HG03558 (cell line): ENCODE measurements around the gene LEMD1.
"Not testable (repeated sequence)": the region's sequence is repeated elsewhere in the genome, so short reads cannot be mapped to it uniquely, and the experiment has no call there.

Experiments used
- ATAC-seq: cut with Tn5 transposase; IDR thresholded peaks from one replicate; pipeline ENCODE4 v1.9.1; 2021; ENCODE audit warnings: moderate number of reproducible peaks; ENCODE audit not compliant: unreplicated experiment; ENCODE audit errors: extremely low read depth

LEMD1 gene

GRCh38 chr1:205447457-205448341, 25.8 kb upstream of the LEMD1 start:
- ATAC-seq: no peak

GRCh38 chr1:205446828-205447227, 25.0 kb upstream of the LEMD1 start:
- ATAC-seq: no peak

GRCh38 chr1:205445646-205445935, 23.7 kb upstream of the LEMD1 start:
- no peak for ATAC-seq

GRCh38 chr1:205444931-205445645, 23.2 kb upstream of the LEMD1 start:
- ATAC-seq: no peak

GRCh38 chr1:205444300-205444930, 22.6 kb upstream of the LEMD1 start:
- no peak for ATAC-seq

- ATAC-seq: no peak
Measured at GRCh38 chr1:205443585-205444299, 21.9 kb upstream of the LEMD1 start.

- no peak for ATAC-seq
Measured at GRCh38 chr1:205442051-205442725, 20.3 kb upstream of the LEMD1 start.

GRCh38 chr1:205441716-205442050, 19.8 kb upstream of the LEMD1 start:
- ATAC-seq: no peak

GRCh38 chr1:205441318-205441633, 19.4 kb upstream of the LEMD1 start:
- no peak for ATAC-seq

- ATAC-seq: no peak
Measured at GRCh38 chr1:205440476-205441317, 18.8 kb upstream of the LEMD1 start.

GRCh38 chr1:205440121-205440475, 18.2 kb upstream of the LEMD1 start:
- no peak for ATAC-seq

- no peak for ATAC-seq
Measured at GRCh38 chr1:205438213-205439158, 16.6 kb upstream of the LEMD1 start.

- ATAC-seq: no peak
Measured at GRCh38 chr1:205437570-205437969, 15.7 kb upstream of the LEMD1 start.

- ATAC-seq: no peak
Measured at GRCh38 chr1:205436776-205437410, 15.0 kb upstream of the LEMD1 start.

GRCh38 chr1:205435578-205436573, 14.0 kb upstream of the LEMD1 start:
- no peak for ATAC-seq

- no peak for ATAC-seq
Measured at GRCh38 chr1:205434738-205435137, 12.9 kb upstream of the LEMD1 start.

GRCh38 chr1:205432692-205433091, 10.8 kb upstream of the LEMD1 start:
- not testable (repeated sequence) for ATAC-seq
